HG02884 (cell line): ENCODE data around the gene DENND1A.

Experiments used
- ATAC-seq: cut with Tn5 transposase; IDR thresholded peaks from one replicate; pipeline ENCODE4 v1.9.1; 2021; ENCODE audit warnings: mild to moderate bottlenecking, moderate library complexity; ENCODE audit not compliant: unreplicated experiment

The DENND1A gene

DNA sequence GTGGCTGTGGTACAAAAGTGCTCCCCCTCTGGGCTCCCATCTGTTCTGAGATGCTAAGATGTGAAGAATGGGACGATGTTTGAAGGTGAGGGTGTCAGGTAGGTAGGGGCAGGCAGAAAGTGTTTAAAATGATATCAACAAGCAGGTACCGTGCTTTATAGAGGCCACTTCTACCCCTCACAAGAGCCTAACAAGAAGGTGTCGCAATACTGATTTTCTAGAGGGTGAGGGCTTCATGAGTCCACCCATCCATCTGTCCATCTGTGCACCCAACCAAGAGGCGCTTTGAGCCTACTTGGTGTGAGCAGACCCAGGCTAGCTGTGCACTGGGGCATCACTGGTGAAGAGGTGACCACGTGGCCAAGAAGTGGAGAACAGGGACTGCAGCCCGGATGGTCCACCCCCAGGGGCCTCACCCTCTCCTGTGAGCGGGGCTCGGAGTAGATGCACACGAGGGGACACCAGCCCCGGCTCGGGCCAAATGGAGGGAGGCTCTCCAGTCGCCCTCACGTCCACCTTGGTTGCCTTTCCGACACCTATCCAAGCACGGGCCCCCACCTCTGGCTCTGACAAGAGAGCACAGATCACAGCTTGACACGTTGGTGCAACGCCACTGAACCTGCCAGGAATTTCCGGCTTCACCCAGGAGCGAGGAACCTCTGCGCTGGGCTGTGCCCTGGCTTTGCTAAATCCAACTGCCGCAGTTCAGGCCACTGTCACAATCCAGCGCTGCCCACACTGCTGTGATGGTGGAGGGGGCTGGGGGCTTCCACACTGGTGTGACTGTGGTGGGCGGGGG is 539.4 kb downstream of the DENND1A start:
- ATAC-seq = no peak

GRCh38 chr9:123389698-123390097 is 540.2 kb downstream of the DENND1A start:
- no peak for ATAC-seq

- no peak for ATAC-seq
Measured at GRCh38 chr9:123389070-123389469, 540.9 kb downstream of the DENND1A start.

- no peak for ATAC-seq
Measured at GRCh38 chr9:123387686-123388085, 542.2 kb downstream of the DENND1A start.

DNA sequence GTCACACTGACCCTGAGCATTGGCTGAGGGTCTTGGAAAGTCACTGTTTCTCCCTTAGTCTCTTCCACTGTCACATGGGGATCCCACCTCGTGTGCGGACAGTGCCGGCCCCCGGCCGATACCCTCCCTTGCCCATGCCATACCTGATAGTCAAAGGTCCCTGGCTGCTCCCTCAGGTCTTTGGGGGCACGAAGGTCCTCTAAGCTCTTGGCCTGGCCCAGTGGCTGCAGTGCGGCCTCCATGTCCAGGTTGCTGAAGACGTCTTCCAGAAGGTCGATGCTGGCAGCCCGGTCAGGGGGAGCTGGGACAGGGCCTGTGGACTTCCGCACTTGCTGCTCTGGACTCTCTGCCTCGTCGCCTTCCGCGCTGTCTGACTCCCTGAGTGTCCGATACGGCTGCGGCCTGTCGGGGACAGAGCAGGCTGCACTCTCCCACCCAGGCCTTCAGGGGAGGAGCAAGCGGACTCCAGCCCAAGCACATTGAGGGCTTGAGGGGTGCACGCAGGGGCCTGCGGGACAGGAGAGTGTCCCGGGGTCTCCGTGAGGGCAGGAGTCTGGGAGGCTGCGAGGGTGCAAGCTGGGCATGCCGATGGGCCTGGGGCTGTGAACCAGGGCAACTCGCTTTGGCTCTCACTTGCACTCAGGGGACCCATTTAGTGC is 546.3 kb downstream of the DENND1A start:
- ATAC-seq = no peak

DNA sequence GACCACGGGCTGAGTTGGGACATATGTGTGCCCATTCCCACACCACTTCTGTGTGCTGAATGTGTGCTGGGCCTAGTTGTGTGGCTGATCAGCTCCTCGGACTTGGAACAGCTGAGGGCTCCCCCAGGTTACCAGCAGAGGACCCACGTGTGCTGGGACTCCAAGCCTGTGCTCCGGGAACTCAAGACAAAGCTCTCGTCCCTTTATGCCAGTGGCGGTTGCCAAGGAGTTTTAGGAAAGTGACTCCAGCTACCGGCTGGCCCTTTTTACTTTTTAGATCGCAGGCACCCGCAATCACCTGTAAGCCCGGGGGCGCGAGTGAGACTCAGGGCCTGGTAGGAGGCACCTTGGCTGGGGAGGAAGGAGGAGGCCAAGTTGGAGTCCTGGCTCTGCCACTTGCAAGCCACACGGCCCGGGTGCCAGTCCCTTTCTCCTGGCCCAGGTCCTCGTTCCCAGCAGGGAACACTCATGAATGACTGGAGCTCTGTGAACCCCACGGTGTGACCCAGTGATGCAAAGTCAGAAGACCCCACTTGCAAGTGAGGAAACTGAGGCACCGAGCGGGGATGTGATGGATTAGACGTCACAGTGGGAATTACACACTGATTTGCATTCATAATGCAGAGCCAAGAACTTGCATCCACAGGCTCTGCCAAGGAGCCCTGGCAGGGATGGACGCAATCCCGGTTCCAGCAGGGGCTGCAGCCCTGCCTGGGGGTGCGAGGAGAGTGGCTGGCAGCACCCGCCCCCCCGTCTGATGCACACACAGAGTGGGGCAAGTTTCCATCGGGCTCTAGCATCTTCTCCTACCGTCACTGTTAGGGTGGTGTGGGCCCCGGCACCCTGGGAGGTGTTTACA is 547.0 kb downstream of the DENND1A start:
- ATAC-seq = no peak

- no peak for ATAC-seq
Measured at GRCh38 chr9:123380852-123381705, 548.8 kb downstream of the DENND1A start.

GRCh38 chr9:123378956-123379660 is 550.8 kb downstream of the DENND1A start:
- no peak for ATAC-seq

GRCh38 chr9:123378025-123378424 is 551.9 kb downstream of the DENND1A start:
- ATAC-seq = no peak

GRCh38 chr9:123377211-123377971 is 552.5 kb downstream of the DENND1A start:
- ATAC-seq = no peak

DNA sequence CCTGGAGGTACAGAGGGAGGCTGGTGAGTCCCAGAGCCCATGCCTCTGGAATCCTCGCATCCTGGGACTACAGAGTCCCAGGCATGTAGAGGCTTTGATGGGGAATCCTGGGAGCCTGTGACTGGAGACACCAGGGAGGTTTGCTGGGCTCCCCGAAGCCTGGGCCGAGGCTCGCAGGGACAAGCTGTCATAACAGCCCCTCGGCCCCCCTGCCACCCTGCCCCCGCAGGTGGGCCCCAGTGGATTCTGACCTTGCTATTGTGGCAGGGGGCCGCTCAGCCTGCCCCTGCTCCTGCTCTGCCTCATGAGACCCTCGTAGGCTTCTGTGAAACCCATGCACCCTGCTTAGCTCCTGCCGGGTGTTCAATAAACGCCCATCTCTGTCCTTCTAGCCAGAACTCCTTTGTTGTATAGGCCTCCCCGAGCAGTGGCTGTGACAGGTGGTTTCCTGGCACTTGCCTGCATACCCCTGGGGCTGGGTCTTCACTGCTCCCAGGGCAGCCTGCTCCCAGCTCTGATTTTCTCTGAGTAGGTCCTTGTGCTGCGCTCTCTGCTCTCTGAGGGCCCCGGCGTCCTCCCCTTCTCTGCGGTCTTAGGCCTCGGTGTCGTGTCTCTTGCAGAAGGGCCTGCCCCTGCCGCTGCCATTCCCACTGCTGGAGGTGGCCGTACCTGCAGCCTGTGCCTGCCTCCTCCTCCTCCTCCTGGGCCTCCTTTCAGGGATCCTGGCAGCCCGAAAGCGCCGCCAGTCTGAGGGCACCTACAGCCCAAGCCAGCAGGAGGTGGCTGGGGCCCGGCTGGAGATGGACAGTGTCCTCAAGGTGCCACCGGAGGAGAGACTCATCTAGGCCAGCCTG is 553.5 kb downstream of the DENND1A start:
- no peak for ATAC-seq

DNA sequence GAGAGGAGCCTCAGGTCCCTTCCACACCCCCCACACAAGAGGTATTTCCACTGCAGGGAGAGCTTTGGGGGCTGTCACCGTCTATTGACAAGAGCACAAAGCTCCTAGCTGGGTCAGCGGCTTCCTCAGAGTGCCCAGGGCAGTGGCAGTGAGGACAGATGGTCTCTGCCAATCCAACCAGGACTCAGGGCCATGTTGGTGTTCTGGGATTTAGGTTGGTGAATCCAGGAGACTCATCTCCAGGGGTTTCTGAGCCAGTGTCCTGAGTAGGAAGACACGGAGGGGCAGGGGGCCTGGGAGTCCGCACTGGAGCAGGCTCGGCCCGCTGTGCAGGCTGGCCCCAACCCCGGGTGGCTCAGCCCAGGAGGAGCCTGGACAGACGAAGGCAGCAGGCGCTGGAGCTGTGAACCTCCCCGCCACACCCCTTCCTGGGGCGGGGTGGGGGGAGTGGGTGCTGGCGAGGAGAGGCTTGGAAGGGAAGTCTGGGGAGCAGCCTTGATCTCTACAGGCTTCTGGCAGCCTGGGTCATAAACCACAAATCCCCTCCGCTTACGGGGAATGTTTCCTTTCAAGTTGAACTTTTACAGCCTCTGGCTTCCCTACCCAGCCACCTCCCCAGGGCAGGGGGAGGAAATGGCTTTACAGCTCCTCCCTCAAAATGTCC is 554.3 kb downstream of the DENND1A start:
- no peak for ATAC-seq

DNA sequence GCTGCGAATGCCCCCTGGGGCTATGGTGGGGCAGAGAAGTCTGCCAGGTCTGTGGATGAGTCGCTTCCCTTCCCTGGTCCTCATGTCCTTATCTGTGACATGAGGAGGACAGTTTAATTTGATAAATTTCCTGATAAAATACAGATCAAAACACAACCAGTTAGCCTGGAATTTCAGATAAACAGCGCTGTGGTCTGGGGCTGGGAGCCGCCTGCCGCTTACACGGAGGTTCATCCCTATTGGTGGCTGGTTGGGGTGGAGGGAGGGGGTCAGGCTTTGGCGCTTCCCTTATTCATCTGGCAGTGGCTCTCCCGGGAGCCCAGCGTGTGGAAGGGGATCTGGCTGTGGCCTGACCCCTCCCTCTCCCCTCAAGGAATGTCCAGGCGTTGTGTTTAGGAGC is 556.0 kb downstream of the DENND1A start:
- ATAC-seq = no peak

DNA sequence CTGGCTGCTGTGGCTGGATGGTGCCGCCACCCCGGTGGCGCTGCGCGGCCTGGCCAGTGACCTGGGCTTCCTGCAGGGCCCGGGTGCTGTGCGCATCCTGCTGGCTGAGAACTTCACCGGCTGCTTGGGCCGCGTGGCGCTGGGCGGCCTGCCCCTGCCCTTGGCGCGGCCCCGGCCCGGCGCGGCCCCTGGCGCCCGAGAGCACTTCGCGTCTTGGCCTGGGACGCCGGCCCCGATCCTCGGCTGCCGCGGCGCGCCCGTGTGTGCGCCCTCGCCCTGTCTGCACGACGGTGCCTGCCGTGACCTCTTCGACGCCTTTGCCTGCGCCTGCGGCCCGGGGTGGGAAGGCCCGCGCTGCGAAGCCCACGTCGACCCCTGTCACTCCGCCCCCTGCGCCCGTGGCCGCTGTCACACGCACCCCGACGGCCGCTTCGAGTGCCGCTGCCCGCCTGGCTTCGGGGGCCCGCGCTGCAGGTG is 556.4 kb downstream of the DENND1A start:
- no peak for ATAC-seq

GRCh38 chr9:123372766-123373446 is 557.0 kb downstream of the DENND1A start:
- ATAC-seq = no peak

GRCh38 chr9:123371805-123372590 is 557.9 kb downstream of the DENND1A start:
- no peak for ATAC-seq
